Right renal pelvis (tissue), 4 donors: ENCODE results near the gene MAGEB16. TPM values are rescaled to one million over a fixed set of nuclear protein-coding genes. Genes with fewer than 3 reads are reported as not detected.

ENCODE experiments used
- DNase-seq, 4 donors: peaks; one replicate each; pipeline ENCODE4 v3.0.0-alpha.2; 2013; ENCODE audit warnings: low read depth in 4 of 4, low spot score in 3 of 4, missing footprints in 1 of 4
- polyA plus RNA-seq, 4 donors: library from polyadenylated mRNA; unstranded; fragments of 120-200 nt; gene quantifications; one replicate each; pipeline ENCODE4 v1.2.1, GENCODE V29; 2013; ENCODE audit not compliant: insufficient read length in 4 of 4

Gene MAGEB16
- not detected for polyA plus RNA-seq

GRCh38 chrX:35798042-35798441 lies at the start of gene MAGEB16:
TSS of gene MAGEB16 (plus strand) at chrX:35798342. CDS start at chrX:35802197, 3,855 bp downstream.
- DNase-seq = no peak

- no peak for DNase-seq
Measured at GRCh38 chrX:35773958-35774564, 24.1 kb upstream of the MAGEB16 start.

GRCh38 chrX:35785075-35785474 lies 13.1 kb upstream of the MAGEB16 start:
- DNase-seq = no peak

GRCh38 chrX:35786271-35786670 lies 11.9 kb upstream of the MAGEB16 start:
- DNase-seq = no peak

GRCh38 chrX:35787867-35788266 lies 10.3 kb upstream of the MAGEB16 start:
- DNase-seq = no peak

- DNase-seq = no peak
Measured at GRCh38 chrX:35800474-35800873, 2.3 kb downstream of the MAGEB16 start.

GRCh38 chrX:35809781-35810180 lies 11.6 kb downstream of the MAGEB16 start:
- no peak for DNase-seq

- no peak for DNase-seq
Measured at GRCh38 chrX:35819241-35819640, 21.1 kb downstream of the MAGEB16 start.

GRCh38 chrX:35826503-35826902 lies 28.4 kb downstream of the MAGEB16 start:
- no peak for DNase-seq

GRCh38 chrX:35829501-35829900 lies 31.4 kb downstream of the MAGEB16 start:
- DNase-seq = no peak

GRCh38 chrX:35841872-35842271 lies 43.7 kb downstream of the MAGEB16 start:
- no peak for DNase-seq

- no peak for DNase-seq
Measured at GRCh38 chrX:35842674-35843073, 44.5 kb downstream of the MAGEB16 start.

- DNase-seq = no peak
Measured at GRCh38 chrX:35847736-35848135, 49.6 kb downstream of the MAGEB16 start.

Other genes starting within 250 kb of the MAGEB16 start
- gene CFAP47, start 121.4 kb downstream of the MAGEB16 start, polyA plus RNA-seq = under 1 TPM; 0.57 to 0.84 (median 0.81) TPM